Cerebellar cortex (tissue), 1 donor: Measurements from ENCODE around the gene CYP2F1.
"Not testable (repeated sequence)": the region's sequence is repeated elsewhere in the genome, so short reads cannot be mapped to it uniquely, and the experiment has no call there.

Source experiments
- DNase-seq: peaks from one replicate; pipeline ENCODE4 v3.0.0-alpha.2; 2015; ENCODE audit warnings: low spot score

CYP2F1 gene

DNA sequence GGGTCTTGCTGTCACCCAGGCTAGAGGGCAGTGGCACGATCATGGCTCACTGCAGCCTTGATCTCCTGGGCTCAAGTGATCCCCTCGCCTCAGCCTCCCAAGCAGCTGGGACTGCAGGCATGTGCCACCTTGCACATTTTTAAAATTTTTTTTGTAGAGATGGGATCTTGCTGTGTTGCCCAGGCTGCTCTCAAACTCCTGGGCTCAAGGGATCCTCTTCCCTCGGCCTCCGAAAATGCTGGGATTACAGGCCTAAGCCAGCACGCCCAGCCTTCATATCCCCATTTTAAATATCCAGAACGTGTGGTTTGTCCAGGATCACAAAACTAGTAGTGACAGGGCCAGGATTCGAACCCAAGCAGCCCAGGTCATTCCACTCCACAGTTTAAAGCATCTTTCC lies 13.1 kb downstream of the CYP2F1 start:
- not testable (repeated sequence) for DNase-seq

DNA sequence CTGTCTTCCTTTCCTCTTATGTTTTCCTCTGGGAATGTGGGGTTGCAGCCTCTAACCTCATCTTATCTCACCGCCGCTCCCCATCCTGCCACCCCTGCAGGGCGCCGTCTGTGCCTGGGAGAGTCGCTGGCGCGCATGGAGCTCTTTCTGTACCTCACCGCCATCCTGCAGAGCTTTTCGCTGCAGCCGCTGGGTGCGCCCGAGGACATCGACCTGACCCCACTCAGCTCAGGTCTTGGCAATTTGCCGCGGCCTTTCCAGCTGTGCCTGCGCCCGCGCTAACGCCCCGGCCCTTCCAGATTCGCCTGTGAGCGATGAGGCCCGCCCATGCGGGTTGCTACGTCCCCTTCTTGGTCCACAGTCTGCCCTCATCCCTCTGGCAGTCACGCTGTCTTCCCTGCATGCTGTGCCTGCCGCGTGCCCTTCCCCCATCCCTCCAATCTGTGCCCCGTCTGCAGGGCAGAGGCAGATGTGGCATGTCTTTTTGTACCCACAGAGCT lies 13.6 kb downstream of the CYP2F1 start:
- not testable (repeated sequence) for DNase-seq

DNA sequence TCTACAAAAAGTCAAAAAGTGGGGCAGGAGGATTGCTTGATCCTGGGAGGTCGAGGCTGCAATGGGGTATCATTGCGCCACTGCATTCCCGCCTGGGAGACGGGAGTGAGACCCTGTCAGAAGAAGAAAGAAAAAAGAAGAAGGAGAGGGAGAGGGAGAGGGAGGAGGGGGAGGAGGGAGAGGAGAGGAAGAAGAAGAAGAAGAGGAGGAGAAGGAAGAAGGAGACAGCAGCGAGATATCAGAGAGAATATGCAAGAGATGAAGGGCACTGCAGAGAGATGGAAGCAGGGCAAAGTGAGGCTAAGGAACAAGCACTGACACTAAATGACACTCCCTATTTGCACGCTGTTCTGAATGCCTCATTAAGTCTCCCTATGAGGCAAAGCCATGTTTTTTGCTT lies 14.5 kb downstream of the CYP2F1 start:
- DNase-seq: no peak

DNA sequence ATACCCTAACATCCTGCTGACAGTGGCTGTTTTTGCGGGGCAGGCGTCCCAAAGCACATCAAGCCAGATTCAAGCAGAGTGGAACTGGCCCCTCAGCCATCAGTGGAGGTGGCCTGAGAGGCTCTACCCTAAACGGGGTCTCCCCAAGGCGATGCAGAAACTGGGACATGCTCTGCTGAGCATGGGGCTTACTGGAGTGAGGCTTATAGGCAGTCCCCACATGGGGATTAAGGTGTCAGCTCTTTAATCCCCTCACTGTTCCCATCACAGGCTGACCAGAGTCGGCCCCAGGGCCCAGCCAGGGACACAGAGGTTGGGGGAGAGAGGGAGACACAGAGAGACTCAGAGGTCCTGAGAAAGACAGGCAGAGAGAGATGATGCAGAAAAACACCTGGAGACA lies 17.0 kb downstream of the CYP2F1 start:
- no peak for DNase-seq

DNA sequence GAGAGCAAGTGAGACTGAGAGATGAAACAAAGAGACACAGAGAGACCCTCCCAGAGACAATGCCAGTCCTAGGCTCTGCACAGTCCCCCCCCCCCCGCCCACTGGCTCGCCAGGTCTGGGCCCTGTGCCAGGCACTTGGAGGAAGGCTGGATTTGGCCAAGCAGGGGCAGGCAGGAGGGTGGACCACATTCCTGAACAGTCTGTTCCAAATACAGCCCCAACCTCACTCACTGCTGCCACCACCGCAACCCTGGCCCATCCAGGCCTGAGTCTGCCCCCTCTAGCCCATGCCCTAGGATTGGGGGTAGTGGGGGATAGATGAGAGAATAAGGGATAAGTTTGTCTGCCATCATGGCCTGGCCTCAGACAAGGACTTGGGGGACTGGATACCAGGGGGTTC lies 19.0 kb downstream of the CYP2F1 start:
- DNase-seq: no peak

DNA sequence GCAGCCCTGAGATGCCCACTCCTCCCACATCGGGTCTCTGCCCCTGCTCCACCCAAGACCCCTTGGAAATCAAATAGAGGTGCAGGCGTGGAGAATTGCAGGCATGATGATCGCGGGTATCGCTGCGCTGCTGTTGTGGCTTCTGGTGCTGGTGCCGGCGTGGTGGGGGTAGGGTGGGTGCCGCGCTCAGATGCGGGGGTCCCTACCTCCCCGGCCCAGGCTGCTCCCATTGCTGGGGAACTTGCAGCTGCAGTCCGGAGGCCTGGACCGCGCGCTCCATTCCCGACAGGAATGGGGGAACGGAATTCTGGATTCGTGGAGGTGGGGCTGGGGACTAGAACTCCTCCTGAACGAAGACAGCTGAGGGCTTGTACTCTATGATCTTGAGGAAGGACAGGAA lies 20.4 kb downstream of the CYP2F1 start:
- no peak for DNase-seq

DNA sequence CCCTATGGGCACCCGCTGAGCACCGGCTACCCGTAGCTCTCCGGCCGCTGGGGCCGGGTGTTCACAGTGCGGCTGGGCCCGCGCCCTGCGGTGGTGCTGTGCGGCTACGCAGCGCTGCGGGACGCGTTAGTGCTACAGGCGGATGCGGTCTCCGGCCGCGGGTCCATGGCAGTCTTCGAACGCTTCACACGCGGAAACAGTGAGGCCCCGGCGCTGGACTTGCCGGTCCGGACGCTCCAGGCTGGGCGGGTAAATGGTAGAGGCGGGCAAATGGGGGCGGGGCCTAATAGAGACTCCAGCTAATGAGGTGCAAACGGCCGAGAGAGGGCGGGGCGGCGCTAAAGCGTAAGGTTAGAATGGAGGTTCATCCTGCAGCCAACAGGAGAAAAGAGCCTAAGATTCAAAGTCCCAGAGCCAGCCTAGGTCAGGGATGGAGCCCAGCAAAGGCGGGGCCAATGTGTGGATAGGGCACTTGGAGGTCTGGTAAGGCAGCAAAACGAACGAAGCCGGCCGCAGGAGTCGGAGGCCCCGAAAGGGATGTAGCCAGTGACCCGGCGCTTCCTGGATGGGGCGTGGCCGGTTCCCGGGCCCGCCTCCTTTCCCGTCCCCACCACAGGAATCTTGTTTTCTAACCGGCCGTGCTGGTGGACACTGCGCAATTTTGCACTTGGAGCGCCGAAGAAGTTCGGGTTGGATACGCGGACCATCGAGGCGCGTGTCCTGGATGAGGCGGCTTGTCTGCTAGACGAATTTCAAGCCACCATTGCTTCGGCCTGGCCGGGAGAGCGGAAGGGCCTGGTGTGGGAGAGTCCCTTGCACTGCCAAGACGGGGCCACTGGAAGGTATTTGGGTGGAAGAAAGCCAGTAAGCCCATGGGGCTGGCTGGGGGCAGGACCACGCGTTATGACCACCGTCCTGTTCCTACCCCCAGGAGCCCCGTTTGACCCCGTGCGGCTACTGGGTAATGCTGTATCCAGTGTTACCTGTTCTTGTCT lies 21.5 kb downstream of the CYP2F1 start:
- peak; percentile 3 for DNase-seq

DNA sequence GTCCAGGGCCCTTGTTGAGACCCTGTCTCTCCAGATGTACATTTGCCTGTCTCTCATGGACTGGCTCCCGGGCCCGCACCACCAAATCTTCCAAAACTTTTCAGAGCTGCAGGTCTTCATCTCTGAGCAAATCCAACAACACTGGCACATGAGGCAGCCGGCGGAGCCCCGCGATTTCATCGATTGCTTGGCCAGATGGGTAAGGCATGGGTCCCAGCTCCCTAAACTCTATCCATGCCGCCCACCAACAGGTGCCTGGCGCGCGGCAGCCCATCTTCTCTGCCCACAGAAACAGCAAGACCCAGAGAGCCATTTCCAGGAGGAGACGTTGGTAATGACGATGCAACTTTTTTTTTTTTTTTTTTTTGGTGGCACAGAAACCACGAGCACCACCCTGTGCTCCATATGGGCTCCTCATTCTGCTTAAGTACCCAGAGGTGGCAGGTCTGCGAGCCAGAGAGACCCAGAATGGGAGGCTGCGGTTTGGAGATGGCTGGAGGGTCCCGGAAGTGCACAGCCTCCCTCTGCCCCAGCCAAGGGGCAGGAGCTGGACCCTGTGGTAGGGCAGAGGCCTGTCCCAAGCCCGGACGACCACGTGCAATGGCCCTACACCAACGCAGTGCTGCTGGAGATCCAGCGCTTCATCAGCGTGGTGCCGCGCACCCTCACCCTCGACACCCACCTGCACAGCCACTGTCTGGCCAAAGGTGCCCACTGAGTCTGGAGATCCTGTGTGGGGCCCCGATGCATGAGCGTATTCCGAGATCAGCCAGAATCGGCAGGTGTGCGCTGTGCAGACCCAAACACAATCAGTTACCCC lies 22.6 kb downstream of the CYP2F1 start:
- DNase-seq: no peak

DNA sequence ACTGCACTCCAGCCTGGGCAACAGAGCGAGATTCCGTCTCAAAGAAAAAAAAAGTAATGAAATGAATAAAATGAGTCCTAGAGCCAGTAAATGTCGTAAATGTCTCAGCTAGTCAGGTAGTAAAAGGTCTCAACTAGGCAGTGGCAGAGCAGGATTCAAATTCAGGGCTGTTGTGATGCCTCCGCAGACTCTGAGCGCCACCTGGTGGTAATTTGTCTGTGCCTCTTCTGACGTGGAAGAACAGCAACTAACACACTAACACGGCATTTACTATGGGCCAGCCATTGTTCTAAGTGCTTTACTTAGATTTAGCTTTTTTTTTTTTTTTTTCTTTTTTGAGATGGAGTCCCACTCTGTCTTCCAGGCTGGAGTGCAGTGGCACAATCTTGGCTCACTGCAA lies 30.2 kb downstream of the CYP2F1 start:
- peak; percentile 58 for DNase-seq

DNA sequence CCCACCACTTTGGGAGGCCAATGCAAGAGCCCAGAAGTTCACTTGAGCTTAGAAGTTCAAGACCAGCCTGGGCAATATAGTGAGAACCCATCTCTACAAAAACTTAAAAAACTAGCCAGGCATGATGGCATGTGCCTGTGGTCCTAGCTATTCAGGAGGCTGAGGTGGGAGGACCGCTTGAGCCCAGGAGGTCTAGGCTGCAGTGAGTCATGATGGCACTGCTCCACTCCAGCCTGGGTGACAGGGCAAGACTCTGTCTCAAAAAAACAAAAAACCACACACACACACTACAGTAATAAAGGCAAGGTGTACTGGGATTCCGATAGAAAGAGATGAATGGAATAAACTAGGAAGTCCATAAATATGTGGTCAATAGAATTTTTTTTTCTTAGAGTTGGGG lies 35.6 kb downstream of the CYP2F1 start:
- no peak for DNase-seq

DNA sequence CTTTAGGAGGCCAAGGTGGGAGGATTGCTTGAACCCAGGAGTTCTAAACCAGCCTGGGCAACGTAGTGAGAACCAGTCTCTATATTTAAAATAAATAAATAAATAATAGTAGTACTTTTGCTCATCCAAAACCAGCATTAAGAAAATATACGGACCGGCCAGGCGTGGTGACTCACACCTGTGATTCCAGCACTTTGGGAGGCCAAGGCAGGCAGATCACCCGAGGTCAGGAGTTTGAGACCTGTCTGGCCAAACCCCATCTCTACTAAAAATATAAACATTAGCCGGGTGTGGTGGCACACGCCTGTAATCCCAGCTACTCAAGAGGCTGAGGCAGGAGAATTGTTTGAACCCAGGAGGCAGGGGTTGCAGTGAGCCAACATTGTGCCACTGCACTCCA lies 36.8 kb downstream of the CYP2F1 start:
- not testable (repeated sequence) for DNase-seq

DNA sequence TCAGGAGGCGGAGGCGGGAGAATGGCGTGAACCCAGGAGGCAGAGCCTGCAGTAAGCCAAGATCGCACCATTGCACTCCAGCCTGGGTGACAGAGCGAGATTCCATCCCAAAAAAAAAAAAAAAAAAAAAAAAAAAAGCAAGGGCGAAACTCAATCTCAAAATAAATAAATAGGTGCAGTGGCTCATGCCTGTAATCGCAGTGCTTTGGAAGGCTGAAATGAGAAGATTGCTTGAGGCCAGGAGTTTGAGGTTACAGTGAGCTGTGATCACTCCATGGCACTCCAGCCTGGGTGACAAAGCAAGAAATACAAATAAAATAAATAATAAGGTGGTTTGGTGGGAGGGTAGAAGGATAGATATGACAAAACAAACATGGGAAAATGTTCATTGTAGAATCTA lies 39.8 kb downstream of the CYP2F1 start:
- DNase-seq: no peak

DNA sequence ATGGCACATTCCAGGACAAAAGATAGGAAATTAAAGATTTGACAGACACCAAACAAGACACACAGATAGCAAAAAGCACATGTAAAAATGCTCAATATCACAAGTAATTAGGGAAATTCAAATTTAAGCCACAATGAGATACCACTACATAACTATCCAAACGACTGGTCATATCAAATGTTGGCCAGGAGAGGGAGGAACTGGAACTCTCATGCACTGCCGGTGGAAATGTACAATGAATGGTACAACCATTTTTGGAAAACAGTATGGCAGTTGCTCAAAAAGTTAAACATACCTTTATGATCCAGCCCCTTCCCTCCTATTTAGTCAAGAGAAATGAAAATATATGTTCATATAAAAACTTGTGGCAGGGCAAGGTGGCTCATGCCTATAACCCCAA lies 42.0 kb downstream of the CYP2F1 start:
- DNase-seq: no peak

DNA sequence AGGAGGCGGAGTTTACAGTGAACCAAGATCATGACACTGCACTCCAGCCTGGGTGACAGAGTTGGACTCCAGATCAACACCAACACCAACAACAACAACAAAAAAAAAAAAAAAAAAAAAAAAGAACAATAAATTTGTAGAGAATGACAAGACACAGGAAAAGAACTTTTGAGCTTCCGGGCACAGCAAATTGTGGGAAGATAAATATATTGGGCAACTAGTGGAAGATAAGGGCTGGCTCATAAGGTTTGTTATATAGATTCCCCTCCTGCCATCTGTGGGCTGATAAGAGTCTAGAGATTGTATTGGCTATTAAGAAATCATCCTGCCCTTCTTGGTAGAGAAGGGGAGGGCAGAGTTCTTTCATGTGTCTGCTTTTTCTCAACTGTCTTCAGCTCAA lies 45.6 kb downstream of the CYP2F1 start:
- no peak for DNase-seq

DNA sequence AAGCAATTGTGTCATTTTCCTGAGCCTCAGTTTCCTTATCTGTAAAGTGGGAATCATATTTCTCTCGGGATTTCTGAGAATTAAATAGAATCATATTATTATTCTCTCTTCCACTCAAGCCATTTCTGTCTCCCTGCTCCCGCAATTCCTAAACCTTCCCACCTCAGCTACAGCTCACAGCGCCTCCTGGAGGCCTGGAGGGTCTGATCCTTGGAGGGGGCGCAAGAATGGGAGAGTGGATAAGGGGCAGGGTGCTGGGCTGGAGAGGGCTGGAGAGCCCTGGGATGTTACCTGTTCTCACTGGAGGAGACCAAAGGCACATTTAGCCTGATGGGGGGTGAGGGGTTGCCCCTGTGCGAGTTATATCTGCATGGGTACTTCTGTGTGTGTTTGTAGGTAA lies 47.7 kb downstream of the CYP2F1 start:
- no peak for DNase-seq

DNA sequence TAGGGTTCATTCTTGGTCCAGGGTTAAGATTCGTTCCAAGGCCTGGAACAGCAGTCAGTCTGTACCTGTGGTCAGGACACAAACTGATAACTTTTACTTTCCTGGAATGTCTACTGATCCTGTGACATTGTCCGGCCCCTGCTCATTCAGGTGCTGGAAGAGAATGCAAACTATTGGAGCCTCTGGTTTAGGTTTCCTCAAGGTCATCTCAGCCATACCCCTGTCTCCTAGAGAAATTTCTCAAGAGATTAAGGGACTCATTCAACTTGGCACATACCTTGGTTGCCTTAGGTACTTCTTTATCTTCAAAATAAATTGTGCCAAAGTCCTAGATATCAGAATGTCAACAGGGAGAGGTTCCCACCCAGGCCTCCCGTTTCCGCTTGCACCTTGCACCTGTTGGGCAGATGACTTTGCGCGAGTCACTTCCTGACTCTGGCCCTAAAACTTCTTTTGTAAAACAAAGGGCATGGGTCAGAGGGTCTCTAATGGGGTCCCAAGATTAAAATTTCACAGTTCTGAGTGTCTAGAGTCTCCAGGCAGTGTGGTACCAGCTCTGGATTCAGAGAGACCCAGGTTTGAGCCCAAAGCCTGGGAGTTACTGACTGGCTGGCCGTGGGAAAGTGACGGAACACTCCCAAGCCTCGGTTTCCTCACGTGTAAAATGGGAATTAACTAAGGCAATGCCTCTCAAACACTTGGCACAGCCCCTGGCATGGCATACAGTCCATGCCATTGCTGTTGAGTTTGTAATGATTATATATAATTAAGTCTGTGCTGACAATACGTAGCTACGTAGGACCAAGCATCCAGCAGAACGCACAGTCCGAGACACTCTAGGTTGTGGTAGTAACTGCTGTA lies 52.9 kb downstream of the CYP2F1 start:
- DNase-seq: no peak

DNA sequence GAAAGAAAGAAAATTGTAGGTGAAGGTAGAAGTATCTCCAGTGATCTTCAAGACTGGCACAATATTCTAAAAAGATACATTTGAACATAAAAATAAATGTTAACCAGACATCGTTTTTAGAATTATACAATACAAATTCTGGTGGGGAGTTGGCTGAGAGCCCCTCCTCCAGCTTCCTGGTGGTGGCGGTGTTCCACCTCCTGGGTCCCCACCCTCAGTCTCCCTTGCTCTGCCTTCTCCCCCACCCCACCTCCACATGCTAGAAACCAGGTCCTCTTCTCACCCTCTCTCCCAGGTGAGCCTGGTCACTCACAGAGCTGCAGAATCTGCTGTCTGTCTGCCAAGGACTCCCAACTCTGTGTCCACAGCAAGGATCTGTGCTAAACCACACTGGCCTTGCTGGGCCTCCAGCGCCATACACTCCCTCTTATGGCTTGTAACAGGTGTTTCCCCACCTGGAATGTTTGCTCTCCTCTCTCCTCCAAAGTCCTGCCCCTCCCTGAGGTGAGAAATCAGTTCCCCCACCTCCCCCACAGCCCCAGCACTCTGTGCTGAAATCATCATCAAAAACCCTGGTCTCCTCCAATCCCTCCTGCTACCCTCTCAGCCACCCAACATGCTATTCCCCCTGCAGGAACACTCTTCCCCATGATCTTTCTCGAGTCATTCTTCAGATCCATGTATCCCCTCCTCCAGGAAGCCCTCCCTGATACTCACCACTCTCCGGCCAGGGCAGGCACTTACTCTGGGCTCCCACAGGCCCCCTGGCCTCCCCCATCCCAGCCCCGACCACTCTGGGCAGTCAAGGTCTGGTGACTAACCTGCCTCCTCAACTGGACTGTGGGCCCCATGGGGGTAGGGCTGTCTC lies 58.3 kb downstream of the CYP2F1 start:
- no peak for DNase-seq

DNA sequence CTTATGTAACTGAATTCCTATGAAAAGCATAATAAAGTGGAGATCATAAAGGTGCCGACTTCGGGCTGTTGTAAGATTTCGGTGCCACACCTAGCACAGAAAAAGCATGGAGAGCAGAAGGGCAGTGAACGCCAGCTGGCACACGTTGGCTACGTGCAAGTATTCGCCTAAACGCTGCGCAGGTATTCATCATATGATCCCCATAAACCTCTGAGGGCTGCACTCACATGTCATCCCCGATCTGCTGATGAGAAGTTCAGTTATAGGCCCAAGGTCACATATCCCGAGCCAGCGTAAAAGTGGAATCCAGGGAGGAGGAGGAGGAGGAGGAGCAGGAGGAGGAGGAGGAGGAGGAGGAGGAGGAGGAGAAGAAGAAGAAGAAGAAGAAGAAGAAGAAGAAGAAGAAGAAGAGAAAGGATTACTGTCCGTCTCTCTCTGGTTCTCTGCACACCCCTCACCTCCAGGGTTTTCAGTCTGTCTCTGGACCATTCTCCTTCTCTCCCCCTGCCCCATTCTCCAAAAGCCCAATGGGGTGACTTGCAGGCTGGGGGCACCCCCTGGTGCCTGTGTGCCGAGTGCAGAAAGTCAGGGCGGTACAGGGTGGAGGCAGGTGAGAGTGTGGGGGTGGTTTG lies 60.2 kb downstream of the CYP2F1 start:
- no peak for DNase-seq

DNA sequence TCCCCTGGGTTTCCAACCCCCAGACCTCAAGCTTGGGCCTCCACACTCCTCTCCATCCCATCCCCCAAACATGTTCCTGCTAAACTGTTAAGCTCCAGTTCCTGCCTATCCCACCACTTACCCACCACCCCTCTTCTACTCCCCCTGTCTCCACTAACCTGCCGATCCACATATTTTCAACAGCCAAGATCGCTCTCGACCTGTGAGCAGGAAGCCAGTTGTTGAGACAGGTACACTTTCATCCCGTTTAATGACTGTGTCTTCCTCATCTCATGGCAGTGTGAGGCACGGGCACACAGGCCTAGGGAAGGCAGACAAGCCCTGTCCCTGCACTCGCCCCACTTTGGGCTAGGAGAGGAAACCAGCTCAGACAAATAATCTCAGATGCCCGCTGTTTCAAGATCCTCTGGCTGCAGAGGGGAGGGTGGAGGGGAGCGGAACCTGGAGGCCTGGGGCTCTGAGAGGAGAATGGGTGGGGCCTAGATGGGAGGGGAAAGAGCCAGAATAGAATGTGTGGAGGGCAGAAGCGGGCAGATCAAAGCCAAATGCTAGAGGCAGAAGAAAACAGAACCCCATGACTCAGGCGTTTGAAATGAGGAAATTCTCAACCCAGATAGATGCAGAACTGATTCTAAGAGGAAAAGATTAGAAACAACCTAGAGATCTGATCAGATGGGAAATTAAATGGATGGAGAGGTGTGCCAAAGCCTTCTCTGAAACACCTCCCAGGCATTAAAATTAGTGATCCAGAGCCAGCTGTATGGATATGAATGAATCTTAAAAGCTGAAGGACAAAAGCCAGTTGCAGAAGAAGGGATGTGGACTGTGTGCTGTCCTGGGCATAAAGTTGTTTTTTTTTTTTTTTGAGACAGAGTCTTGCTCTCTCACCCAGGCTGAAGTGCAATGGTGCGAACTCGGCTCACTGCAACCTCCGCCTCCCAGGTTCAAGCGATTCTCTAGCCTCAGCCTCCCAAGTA lies 61.9 kb downstream of the CYP2F1 start:
- DNase-seq: no peak
